Activated CD8-positive, alpha-beta T cell treated with anti-CD3 and anti-CD28 coated beads for 36 hours (primary cell): ENCODE results near the gene CCDC169. TPM values are rescaled to one million over a fixed set of nuclear protein-coding genes. Genes with fewer than 3 reads are reported as not detected.

Experiments used
- ATAC-seq: fragments of 200-7000 bp; cut with Tn5 transposase; one replicate; pipeline ENCODE4 v1.10.0; 2021; ENCODE audit warnings: mild to moderate bottlenecking, moderate library complexity
- CTCF ChIA-PET: fragments of 350-600 bp; sonication (Branson Sonifier 250); formaldehyde crosslinking; loops from one replicate; lab custom pipeline; 2021; ENCODE audit warnings: antibody characterized with exemption; lab: Charles Lee
- POLR2A ChIA-PET: fragments of 350-600 bp; sonication (Branson Sonifier 250); formaldehyde crosslinking; loops from one replicate; lab custom pipeline; 2021; ENCODE audit warnings: antibody characterized with exemption; lab: Charles Lee
- DNase-seq: peaks from one replicate; pipeline ENCODE4 v3.0.0-alpha.2; 2020
- H3K27ac Mint-ChIP-seq: one replicate; pipeline ENCODE4 v1.8.0; 2021; ENCODE audit warnings: mild to moderate bottlenecking, mixed read lengths
- H3K27me3 Mint-ChIP-seq: one replicate; pipeline ENCODE4 v1.8.0; 2021; ENCODE audit warnings: mixed read lengths
- H3K36me3 Mint-ChIP-seq: one replicate; pipeline ENCODE4 v1.8.0; 2021; ENCODE audit warnings: low read depth, mixed read lengths
- H3K4me1 Mint-ChIP-seq: one replicate; pipeline ENCODE4 v1.8.0; 2021; ENCODE audit warnings: low read depth, mixed read lengths
- H3K4me3 Mint-ChIP-seq: one replicate; pipeline ENCODE4 v1.8.0; 2021; ENCODE audit warnings: mild to moderate bottlenecking, moderate library complexity, mixed read lengths
- H3K9me3 Mint-ChIP-seq: one replicate; pipeline ENCODE4 v1.8.0; 2021; ENCODE audit warnings: mixed read lengths
- intact Hi-C: fragments of 100-400 bp; cut with micrococcal nuclease; formaldehyde crosslinking; loops from one replicate; pipeline ENCODE4 v1.10.0; 2022
- total RNA-seq, 2 experiments: library from RNA; stranded (reverse); gene quantifications; one replicate each; pipeline ENCODE4 v1.2.3, GENCODE V29; 2021
- TF ChIP-seq, protein P1 (sequence below): fragments of 200-600 bp; IDR thresholded peaks from one replicate; pipeline ENCODE4 v1.8.0; 2022; ENCODE audit warnings: antibody characterized with exemption, mild to moderate bottlenecking

CCDC169 gene
- total RNA-seq, 2 experiments from 2014 or later = not detected

DNA sequence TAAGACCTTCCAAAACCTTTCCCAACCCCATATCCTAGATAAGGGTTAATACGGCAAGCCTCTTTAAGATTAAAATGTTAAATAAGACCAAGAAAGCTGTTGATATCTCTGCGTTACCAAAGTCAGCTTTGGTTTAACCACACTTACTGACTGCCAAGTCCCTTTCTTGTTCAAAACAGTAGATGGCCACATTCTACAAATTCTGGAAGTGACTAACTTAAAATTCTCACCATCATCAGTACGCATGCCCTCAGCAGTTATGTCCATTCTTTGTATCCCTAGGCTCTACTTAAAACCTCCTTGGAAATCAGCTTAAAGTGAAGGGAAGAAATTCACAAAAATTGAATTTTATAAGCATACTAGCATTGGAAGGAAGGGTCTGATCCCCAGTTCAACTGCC is 106.8 kb downstream of the CCDC169 start:
- TF ChIP-seq, protein P1, sequence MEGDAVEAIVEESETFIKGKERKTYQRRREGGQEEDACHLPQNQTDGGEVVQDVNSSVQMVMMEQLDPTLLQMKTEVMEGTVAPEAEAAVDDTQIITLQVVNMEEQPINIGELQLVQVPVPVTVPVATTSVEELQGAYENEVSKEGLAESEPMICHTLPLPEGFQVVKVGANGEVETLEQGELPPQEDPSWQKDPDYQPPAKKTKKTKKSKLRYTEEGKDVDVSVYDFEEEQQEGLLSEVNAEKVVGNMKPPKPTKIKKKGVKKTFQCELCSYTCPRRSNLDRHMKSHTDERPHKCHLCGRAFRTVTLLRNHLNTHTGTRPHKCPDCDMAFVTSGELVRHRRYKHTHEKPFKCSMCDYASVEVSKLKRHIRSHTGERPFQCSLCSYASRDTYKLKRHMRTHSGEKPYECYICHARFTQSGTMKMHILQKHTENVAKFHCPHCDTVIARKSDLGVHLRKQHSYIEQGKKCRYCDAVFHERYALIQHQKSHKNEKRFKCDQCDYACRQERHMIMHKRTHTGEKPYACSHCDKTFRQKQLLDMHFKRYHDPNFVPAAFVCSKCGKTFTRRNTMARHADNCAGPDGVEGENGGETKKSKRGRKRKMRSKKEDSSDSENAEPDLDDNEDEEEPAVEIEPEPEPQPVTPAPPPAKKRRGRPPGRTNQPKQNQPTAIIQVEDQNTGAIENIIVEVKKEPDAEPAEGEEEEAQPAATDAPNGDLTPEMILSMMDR = no peak
- POLR2A ChIA-PET = no interaction called here
- H3K27me3 Mint-ChIP-seq = no peaks in the 10 kb centered on the region
- no peaks in the 10 kb centered on the region for H3K4me1 Mint-ChIP-seq
- H3K4me3 Mint-ChIP-seq = no peak overlapping the region
- CTCF ChIA-PET = interaction anchor here (1.5 kb wide), 1 partner anchor 12 kb away, joined by 3 read pairs; no protein-coding TSS in a partner anchor
- H3K36me3 Mint-ChIP-seq = no peaks in the 10 kb centered on the region
- no peak for DNase-seq
- intact Hi-C loops = no loop called here
- no peak overlapping the region for H3K27ac Mint-ChIP-seq
- no peaks in the 10 kb centered on the region for H3K9me3 Mint-ChIP-seq
- no peak for ATAC-seq

DNA sequence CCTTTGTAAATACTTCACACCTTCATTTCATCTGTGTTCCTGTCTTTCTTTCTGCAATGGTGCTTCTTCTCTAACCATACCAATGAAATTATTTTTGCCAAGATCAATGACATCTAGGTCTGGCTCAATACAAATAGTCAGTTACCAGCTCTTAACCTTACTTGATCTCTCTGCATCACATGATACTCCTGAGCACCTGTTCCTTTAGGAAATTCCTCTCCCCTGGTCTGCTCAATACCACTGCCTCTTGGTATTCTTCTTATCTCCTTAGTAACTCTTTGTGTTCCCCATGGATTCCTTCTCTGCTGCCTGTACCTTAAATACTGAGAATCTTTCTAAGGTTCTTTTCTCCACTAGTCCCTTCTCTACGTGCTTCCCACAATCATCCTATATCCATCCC is 109.2 kb downstream of the CCDC169 start:
- H3K27ac Mint-ChIP-seq = no peak overlapping the region
- no peaks in the 10 kb centered on the region for H3K4me1 Mint-ChIP-seq
- intact Hi-C loops = no loop called here
- TF ChIP-seq, protein P1 = no peak
- ChIA-PET POLR2A (no interaction called here), CTCF (no interaction called here)
- H3K36me3 Mint-ChIP-seq = no peaks in the 10 kb centered on the region
- DNase-seq (no peak), ATAC-seq (no peak)
- H3K4me3 Mint-ChIP-seq = no peak overlapping the region
- no peaks in the 10 kb centered on the region for H3K27me3 Mint-ChIP-seq
- H3K9me3 Mint-ChIP-seq = no peaks in the 10 kb centered on the region

DNA sequence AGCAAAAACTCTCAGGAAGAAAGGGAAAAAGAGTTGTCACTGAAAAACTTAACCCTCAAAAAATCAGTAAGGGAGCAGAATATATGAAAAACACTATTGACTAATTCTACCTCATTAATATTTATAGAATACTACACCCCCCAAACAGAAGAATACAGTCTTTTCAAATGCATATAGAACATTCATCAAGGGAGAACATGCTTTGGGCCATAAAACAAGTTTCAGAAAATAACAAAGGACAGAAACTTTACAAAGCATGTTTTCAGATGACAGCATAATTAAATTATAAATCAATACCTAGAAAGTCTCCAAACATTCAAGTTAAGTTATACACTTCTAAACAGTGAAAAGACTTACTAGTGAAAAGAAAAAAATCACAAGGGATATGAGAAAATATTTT is 113.7 kb downstream of the CCDC169 start:
- intact Hi-C loops = no loop called here

More for the DNA sequence above, 113.7 kb downstream of the CCDC169 start:
- DNase-seq (no peak), ATAC-seq (no peak)
- Mint-ChIP-seq H3K27ac (no peak overlapping the region), H3K9me3 (no peaks in the 10 kb centered on the region), H3K4me3 (no peak overlapping the region), H3K36me3 (no peaks in the 10 kb centered on the region), H3K27me3 (peaks cover 1% of the 10 kb centered on the region), H3K4me1 (no peaks in the 10 kb centered on the region)
- TF ChIP-seq, protein P1 = no peak
- ChIA-PET POLR2A (interaction anchor here (0.7 kb wide), 1 partner anchor 116 kb away, joined by 4 read pairs; no protein-coding TSS in a partner anchor), CTCF (no interaction called here)

Other genes with a start within 250 kb of the CCDC169 start
- gene DCLK1, start 166.4 kb downstream of the CCDC169 start, total RNA-seq = not detected
- gene SOHLH2, start 83.3 kb downstream of the CCDC169 start, total RNA-seq = not detected
- gene SPART, start 48.6 kb upstream of the CCDC169 start, total RNA-seq = 10 to 100 TPM; 16.0 to 16.4 TPM
- not detected for gene CCNA1, start 134.7 kb upstream of the CCDC169 start, total RNA-seq